Measurements from ENCODE around the gene DENND5A.

- no peak for TF ChIP-seq POLR2A (IDR thresholded peaks at IDR 0.05; ENCODE audit: low read length)
- no peak for TF ChIP-seq GATA1 (IDR thresholded peaks at IDR 0.05; ENCODE audit: low read depth, low read length)
These were observed 116.4 kb downstream of the DENND5A start for GRCh38 chr11:9148727-9149126.
